SJSA1 (cell line): ENCODE data around the gene LRRC70. TPM values are rescaled to one million over a fixed set of nuclear protein-coding genes. Genes with fewer than 3 reads are reported as not detected.

ENCODE experiments used
- DNase-seq, 2 experiments: peaks; one replicate each; pipeline ENCODE4 v3.0.0-alpha.2; 2015 to 2020; ENCODE audit warnings: low spot score in 2 of 2, low read depth in 1 of 2
- H3K27ac ChIP-seq: fragments of 250-450 bp; sonication (Bioruptor Pico); 2 replicates; pipeline ENCODE4 v1.5.1; 2020; ENCODE audit warnings: mild to moderate bottlenecking, moderate library complexity
- H3K27me3 ChIP-seq: fragments of 250-450 bp; sonication (Bioruptor Pico); replicated peaks from 2 replicates; pipeline ENCODE4 v1.5.1; 2020; ENCODE audit warnings: mild to moderate bottlenecking, moderate library complexity
- H3K36me3 ChIP-seq: fragments of 250-450 bp; sonication (Bioruptor Pico); 2 replicates; pipeline ENCODE4 v1.5.1; 2020; ENCODE audit warnings: mild to moderate bottlenecking
- H3K4me1 ChIP-seq: fragments of 250-450 bp; sonication (Bioruptor Pico); replicated peaks from 2 replicates; pipeline ENCODE4 v1.6.1; 2021; ENCODE audit warnings: mild to moderate bottlenecking
- H3K4me3 ChIP-seq: fragments of 250-450 bp; sonication (Bioruptor Pico); 2 replicates; pipeline ENCODE4 v1.5.1; 2020; ENCODE audit warnings: mild to moderate bottlenecking
- H3K9me3 ChIP-seq: fragments of 250-450 bp; sonication (Bioruptor Pico); replicated peaks from 2 replicates; pipeline ENCODE4 v1.5.1; 2020; ENCODE audit warnings: mild to moderate bottlenecking
- total RNA-seq: library from RNA; depleted of rRNA; stranded (reverse); fragments of >200 nt; shearing (Covaris generic); gene quantifications from 2 replicates; pipeline ENCODE4 v1.2.3, GENCODE V29; 2014; rRNA removed

LRRC70 gene
- 0.71 and 1.1 TPM in 2 replicates for total RNA-seq

DNA sequence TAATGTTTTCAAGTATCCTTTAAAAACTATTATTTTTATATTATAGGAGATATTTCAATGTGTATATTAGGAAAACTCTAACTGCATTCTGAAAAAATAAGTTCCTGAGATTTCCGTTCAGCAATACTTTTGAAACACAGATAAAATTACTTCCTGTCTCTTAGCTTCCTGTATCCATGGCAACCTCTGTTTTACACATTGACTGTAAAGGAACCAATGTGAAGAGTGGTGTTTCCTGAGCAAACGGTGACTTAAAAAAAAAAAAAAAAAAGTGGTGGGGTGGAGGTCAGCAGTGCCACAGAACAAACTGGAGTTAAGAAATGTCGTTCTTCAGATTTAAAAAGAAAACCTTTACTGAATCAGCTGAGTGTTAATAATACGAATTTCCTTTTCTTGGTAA lies at the start of gene LRRC70:
Gene LRRC70 (plus strand): TSS at position 280 of the 400 bp plus-strand sequence. CDS start 620 bp downstream, outside the sequence.
- no peaks in the 10 kb centered on the region for H3K9me3 ChIP-seq
- no peak within 1 kb of the TSS for H3K4me3 ChIP-seq
- H3K27me3 ChIP-seq: no peaks in the 10 kb centered on the region
- DNase-seq: no peak
- H3K27ac ChIP-seq: no peak within 1 kb of the TSS
- H3K4me1 ChIP-seq: peaks cover 5% of the 10 kb centered on the region; the same call in 1 of the 2 replicates
- no peaks in the 10 kb centered on the region for H3K36me3 ChIP-seq

DNA sequence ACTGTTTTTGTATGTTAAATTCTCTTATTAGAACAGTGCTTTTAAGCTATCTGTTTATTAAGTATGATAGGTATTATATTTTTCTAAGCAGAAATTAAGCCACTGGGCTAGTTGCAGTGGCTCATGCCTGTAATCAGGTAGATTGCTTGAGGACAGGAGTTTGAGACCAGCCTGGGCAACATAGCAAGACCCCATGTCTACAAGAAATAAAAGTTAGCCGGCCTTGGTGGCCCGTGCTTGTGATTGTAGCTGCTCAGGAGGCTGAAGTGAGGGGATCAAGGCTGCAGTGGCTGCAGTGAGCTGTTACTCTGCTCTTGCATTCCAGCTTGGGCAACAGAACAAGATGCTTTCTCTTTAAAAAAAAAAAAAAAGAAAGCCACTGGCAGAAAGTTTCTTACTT lies 45.0 kb upstream of the LRRC70 start:
- Histone ChIP-seq H3K27me3 (no peaks in the 10 kb centered on the region), H3K4me1 (no peaks in the 10 kb centered on the region), H3K27ac (no peak overlapping the region), H3K36me3 (peaks cover 27% of the 10 kb centered on the region), H3K9me3 (no peaks in the 10 kb centered on the region), H3K4me3 (no peak overlapping the region)
- DNase-seq: no peak

DNA sequence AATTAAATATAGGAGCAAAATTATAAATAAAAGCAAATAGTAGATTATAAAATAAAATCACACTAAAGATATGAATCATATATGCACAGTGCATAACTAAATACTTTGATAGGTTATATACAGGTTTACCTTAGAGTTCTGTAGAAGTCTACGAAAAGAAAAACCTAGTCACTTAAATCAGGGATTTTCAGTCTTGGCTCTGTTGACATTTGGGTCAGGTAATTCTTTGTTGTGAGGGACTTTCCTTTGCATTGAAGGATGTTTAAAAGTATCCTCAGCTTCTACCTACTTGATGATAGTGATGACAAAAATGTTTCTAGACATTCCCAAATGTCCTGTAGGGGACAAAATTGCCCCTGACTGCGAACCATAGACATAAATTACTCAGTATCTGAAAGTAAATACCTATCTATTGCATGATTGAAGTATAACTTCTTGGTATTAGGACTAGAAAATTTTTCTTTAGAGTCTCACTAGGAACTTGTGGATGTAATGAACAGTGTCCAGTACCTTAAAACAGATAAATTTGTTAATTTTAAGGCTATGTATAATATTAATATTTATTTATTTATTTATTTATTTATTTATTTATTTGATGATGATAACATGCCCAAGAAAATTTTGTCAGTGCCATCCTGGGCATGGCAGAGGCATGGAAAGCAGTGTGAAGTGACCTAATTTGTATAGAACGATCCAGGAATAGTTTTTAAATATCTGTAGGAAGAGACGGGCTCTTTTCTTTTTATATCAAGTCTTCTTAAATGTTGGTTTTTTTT lies 44.0 kb upstream of the LRRC70 start:
- Histone ChIP-seq H3K27me3 (no peaks in the 10 kb centered on the region), H3K36me3 (peaks cover 25% of the 10 kb centered on the region), H3K4me1 (no peaks in the 10 kb centered on the region), H3K9me3 (no peaks in the 10 kb centered on the region), H3K4me3 (no peak overlapping the region), H3K27ac (no peak overlapping the region)
- no peak for DNase-seq

DNA sequence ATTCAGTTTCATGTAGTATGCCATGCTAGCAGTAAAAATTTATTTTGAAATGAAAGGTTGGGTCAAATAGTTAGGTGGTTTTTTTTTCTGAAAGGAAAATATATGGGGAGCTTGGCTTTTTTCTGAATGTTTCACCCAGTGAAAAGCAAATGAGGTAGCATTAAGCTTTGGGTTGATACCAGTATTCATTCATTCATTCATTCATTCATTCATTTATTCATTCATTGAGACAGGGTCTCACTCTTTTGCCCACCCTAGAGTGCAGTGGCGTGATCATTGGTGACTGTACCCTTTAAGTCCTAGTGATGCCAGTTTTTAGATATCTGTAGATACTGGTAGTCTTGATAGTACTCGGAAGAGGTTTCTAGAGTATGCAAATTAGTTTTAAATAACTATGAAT lies 42.4 kb upstream of the LRRC70 start:
- Histone ChIP-seq H3K27ac (no peak overlapping the region), H3K4me3 (no peak overlapping the region), H3K36me3 (peaks cover 16% of the 10 kb centered on the region), H3K4me1 (no peaks in the 10 kb centered on the region), H3K27me3 (no peaks in the 10 kb centered on the region), H3K9me3 (no peaks in the 10 kb centered on the region)
- DNase-seq: no peak

DNA sequence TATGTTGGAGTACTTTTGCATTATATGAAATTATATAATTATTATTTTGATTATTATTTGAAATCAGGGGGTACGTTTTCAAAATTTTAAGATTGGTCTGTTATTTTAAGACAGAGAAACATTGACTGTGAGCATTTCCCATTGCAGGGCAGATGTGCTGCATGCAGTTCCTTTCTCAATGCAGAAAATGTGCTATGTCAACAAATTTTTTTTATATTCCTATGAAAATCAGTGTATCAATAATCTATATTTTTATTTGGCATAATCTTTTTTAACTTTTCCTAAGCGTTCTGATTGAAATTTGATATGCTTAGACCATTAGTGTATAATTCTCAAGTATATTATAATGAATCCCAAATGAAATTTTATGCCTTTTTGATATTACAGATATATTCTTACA lies 41.8 kb upstream of the LRRC70 start:
- no peak for DNase-seq
- no peaks in the 10 kb centered on the region for H3K27me3 ChIP-seq
- no peaks in the 10 kb centered on the region for H3K4me1 ChIP-seq
- H3K4me3 ChIP-seq: no peak overlapping the region
- no peak overlapping the region for H3K27ac ChIP-seq
- no peaks in the 10 kb centered on the region for H3K9me3 ChIP-seq
- H3K36me3 ChIP-seq: peaks cover 10% of the 10 kb centered on the region

GRCh38 chr5:62538017-62538942 lies 40.3 kb upstream of the LRRC70 start:
- peaks cover 3% of the 10 kb centered on the region; the same call in 1 of the 2 replicates for H3K36me3 ChIP-seq
- no peak for DNase-seq
- no peaks in the 10 kb centered on the region for H3K9me3 ChIP-seq
- H3K4me3 ChIP-seq: no peak overlapping the region
- H3K4me1 ChIP-seq: no peaks in the 10 kb centered on the region
- H3K27ac ChIP-seq: no peak overlapping the region
- H3K27me3 ChIP-seq: no peaks in the 10 kb centered on the region

GRCh38 chr5:62542720-62543119 lies 35.9 kb upstream of the LRRC70 start:
- Histone ChIP-seq H3K4me1 (no peaks in the 10 kb centered on the region), H3K36me3 (peaks cover 6% of the 10 kb centered on the region; the same call in 1 of the 2 replicates), H3K27me3 (no peaks in the 10 kb centered on the region), H3K4me3 (no peak overlapping the region), H3K27ac (no peak overlapping the region), H3K9me3 (no peaks in the 10 kb centered on the region)
- DNase-seq: no peak

DNA sequence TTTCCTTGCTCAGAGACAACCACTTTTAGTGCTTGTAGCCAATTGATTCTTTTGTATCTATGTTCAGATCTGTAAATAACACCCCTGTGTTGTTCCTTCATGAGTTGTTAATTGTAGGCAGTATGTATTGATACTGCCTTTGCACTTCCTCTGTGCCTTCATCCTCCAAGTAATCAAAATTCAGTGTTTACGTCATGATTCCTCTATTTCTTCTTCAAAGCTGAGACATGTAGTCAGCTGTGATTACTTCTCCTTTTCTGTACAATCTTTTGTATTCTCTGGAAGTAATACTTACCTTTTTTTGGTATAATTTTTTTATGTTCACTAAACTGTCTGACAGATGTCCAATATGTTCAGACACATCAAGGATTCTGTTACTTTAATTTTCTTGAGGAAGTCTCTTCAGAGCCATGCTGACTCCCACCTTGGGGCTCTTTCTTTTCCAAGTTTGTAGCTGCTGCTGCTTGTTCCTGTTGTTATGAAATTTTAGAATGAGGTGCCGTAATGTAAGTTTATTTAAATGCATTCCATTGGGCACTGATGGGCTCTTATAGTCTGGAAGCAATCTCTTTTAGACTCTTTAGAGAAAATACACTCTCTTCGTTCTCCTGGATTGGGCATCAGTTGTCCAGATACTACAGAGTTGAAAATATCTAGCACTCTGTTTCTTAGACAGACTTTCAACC lies 30.5 kb upstream of the LRRC70 start:
- Histone ChIP-seq H3K4me1 (peaks cover 20% of the 10 kb centered on the region), H3K4me3 (no peak overlapping the region), H3K27ac (no peak overlapping the region), H3K9me3 (no peaks in the 10 kb centered on the region), H3K36me3 (peaks cover 7% of the 10 kb centered on the region; the same call in 1 of the 2 replicates), H3K27me3 (no peaks in the 10 kb centered on the region)
- DNase-seq: no peak

GRCh38 chr5:62550103-62550502 lies 28.5 kb upstream of the LRRC70 start:
- Histone ChIP-seq H3K9me3 (no peaks in the 10 kb centered on the region), H3K27ac (no peak overlapping the region), H3K4me3 (no peak overlapping the region), H3K4me1 (peaks cover 20% of the 10 kb centered on the region), H3K27me3 (no peaks in the 10 kb centered on the region), H3K36me3 (peaks cover 5% of the 10 kb centered on the region; the same call in 1 of the 2 replicates)
- DNase-seq: no peak

GRCh38 chr5:62555930-62556329 lies 22.7 kb upstream of the LRRC70 start:
- H3K27ac ChIP-seq: no peak overlapping the region
- H3K4me1 ChIP-seq: no peaks in the 10 kb centered on the region
- DNase-seq: no peak
- H3K27me3 ChIP-seq: no peaks in the 10 kb centered on the region
- peaks cover 10% of the 10 kb centered on the region for H3K36me3 ChIP-seq
- H3K9me3 ChIP-seq: no peaks in the 10 kb centered on the region
- no peak overlapping the region for H3K4me3 ChIP-seq

DNA sequence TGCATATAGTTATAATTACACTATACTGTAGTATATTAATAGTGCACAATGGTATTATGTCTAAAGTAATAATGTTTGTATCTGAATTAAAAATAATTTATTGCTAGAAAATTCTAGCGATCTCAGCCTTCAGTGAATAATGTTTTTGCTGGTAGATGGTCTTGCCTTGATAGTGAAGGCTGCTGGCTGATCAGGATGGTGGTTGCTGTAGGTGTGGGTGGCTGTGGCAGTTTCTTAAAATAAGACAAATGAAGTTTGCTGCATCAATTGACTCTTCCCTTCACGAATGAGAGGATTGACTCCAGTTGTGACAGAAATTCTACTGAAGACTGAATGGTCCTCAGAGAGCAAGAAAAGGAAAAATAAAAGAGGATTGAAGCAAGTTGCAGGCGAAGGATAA lies 19.7 kb upstream of the LRRC70 start:
- Histone ChIP-seq H3K36me3 (peaks cover 13% of the 10 kb centered on the region), H3K4me3 (no peak overlapping the region), H3K9me3 (no peaks in the 10 kb centered on the region), H3K27me3 (no peaks in the 10 kb centered on the region), H3K4me1 (no peaks in the 10 kb centered on the region), H3K27ac (no peak overlapping the region)
- no peak for DNase-seq

- Histone ChIP-seq H3K36me3 (peaks cover 13% of the 10 kb centered on the region), H3K4me3 (no peak overlapping the region), H3K9me3 (no peaks in the 10 kb centered on the region), H3K27me3 (no peaks in the 10 kb centered on the region), H3K27ac (no peak overlapping the region), H3K4me1 (no peaks in the 10 kb centered on the region)
- DNase-seq: no peak
Measured at GRCh38 chr5:62560786-62561185, 17.8 kb upstream of the LRRC70 start.

- DNase-seq: no peak
- H3K4me3 ChIP-seq: no peak overlapping the region
- peaks cover 14% of the 10 kb centered on the region for H3K36me3 ChIP-seq
- no peaks in the 10 kb centered on the region for H3K4me1 ChIP-seq
- H3K9me3 ChIP-seq: no peaks in the 10 kb centered on the region
- no peaks in the 10 kb centered on the region for H3K27me3 ChIP-seq
- no peak overlapping the region for H3K27ac ChIP-seq
Measured at GRCh38 chr5:62561896-62562295, 16.7 kb upstream of the LRRC70 start.
